ENCODE results near the gene BOK. TPM values are rescaled to one million over a fixed set of nuclear protein-coding genes. Genes with fewer than 3 reads are reported as not detected.

Gene BOK
- total and polyA plus RNA-seq, 9 of the 15 experiments (the other 6 are each of a cell fraction or from before 2014, with no cell fraction given), result 0.03 to 3.3 (median 2.0) TPM; not detected in 1

- peaks cover 0 to 39% of the 10 kb centered on the region in 2 experiments; a peak in 2 of 5 replicates for H3K4me1 ChIP-seq (replicated peaks in 1 of 2; ENCODE audit: control insufficient read depth in 2 of 2, insufficient read depth in 2 of 2, low read length in 2 of 2)
- no peak for DNase-seq (ENCODE audit: extremely low read depth in 1 of 4, low spot score in 3 of 4)
- H3K4me2 ChIP-seq (ENCODE audit: insufficient read depth, low read length), result no peak overlapping the region
- in situ Hi-C loops (cut with MboI), result no loop called here
- H3K4me3 ChIP-seq, result no peak overlapping the region
- WGBS (ENCODE audit: insufficient coverage, low coverage, missing lambda C conversion rate), result 11% methylated on average over 3 of the region's 3 CpGs
- TF ChIP-seq ZKSCAN3 (CRISPR knock-in tag; IDR thresholded peaks at IDR 0.05) (no peak), DDX20 (tag; IDR thresholded peaks at IDR 0.05; ENCODE audit: low read depth) (no peak), MTF1 (CRISPR knock-in tag; IDR thresholded peaks at IDR 0.05; ENCODE audit: borderline replicate concordance) (no peak)
- H3K9me1 ChIP-seq (ENCODE audit: control insufficient read depth, insufficient read depth, low read length), result no peaks in the 10 kb centered on the region
- H3K79me2 ChIP-seq (ENCODE audit: control insufficient read depth, insufficient read depth, low read length), result no peaks in the 10 kb centered on the region
- no peaks in the 10 kb centered on the region for H3K36me3 ChIP-seq (ENCODE audit: control insufficient read depth, insufficient read depth, low read length)
- H4K20me1 ChIP-seq (replicated peaks; ENCODE audit: control insufficient read depth, insufficient read depth, low read length), result peaks cover 5% of the 10 kb centered on the region; the same call in 1 of the 2 replicates
- no peak overlapping the region for H3K27ac ChIP-seq (ENCODE audit: extremely low read depth, low read depth, low read length)
- 0 out of 2 replicates have a peak overlapping the region, but pooled peaks have one; percentile 32 for H2AFZ ChIP-seq (ENCODE audit: low read depth, low read length)
- CTCF ChIA-PET (ENCODE audit: low intra/inter-chr PET ratio), result no interaction called here
- no peak for ATAC-seq
- intact Hi-C loops (cut with micrococcal nuclease), result no loop called here
- H3K27me3 ChIP-seq (ENCODE audit: control insufficient read depth in 2 of 2, insufficient read depth in 2 of 2, low read length in 2 of 2), result peaks cover 0 to 2% of the 10 kb centered on the region in 2 experiments; a peak in 2 of 5 replicates
- H3K9ac ChIP-seq (ENCODE audit: insufficient read depth in 1 of 2, low read depth in 2 of 2, low read length in 2 of 2), result no peak overlapping the region
- FAIRE-seq, result no peak
- BruUV-seq (replicated peaks), result no TSS peak
- H3K9me3 ChIP-seq (replicated peaks; ENCODE audit: control insufficient read depth, insufficient read depth, low read depth, low read length), result no peaks in the 10 kb centered on the region
- POLR2A ChIA-PET, result interaction anchor here (0.5 to 0.7 kb wide), 3 partner anchors 37 to 88 kb away, joined by 3 to 4 read pairs (median 4); no protein-coding TSS in a partner anchor
These were observed 2.8 kb upstream of the BOK start for GRCh38 chr2:241555711-241556110.

GRCh38 chr2:241556746-241557145 is 1.8 kb upstream of the BOK start:
- Histone ChIP-seq H3K4me1 (replicated peaks in 1 of 2; ENCODE audit: control insufficient read depth in 2 of 2, insufficient read depth in 2 of 2, low read length in 2 of 2) (peaks cover 0 to 41% of the 10 kb centered on the region in 2 experiments; a peak in 2 of 5 replicates), H3K9ac (ENCODE audit: insufficient read depth in 1 of 2, low read depth in 2 of 2, low read length in 2 of 2) (no peak overlapping the region), H3K27ac (ENCODE audit: extremely low read depth, low read depth, low read length) (no peak overlapping the region), H3K36me3 (ENCODE audit: control insufficient read depth, insufficient read depth, low read length) (no peaks in the 10 kb centered on the region), H3K9me3 (replicated peaks; ENCODE audit: control insufficient read depth, insufficient read depth, low read depth, low read length) (no peaks in the 10 kb centered on the region), H2AFZ (ENCODE audit: low read depth, low read length) (no peak overlapping the region), H3K4me3 (no peak overlapping the region), H3K27me3 (ENCODE audit: control insufficient read depth in 2 of 2, insufficient read depth in 2 of 2, low read length in 2 of 2) (no peaks in the 10 kb centered on the region; a peak in 2 of 5 replicates), H3K4me2 (ENCODE audit: insufficient read depth, low read length) (no peak overlapping the region), H4K20me1 (replicated peaks; ENCODE audit: control insufficient read depth, insufficient read depth, low read length) (peaks cover 5% of the 10 kb centered on the region; the same call in 1 of the 2 replicates), H3K79me2 (ENCODE audit: control insufficient read depth, insufficient read depth, low read length) (no peaks in the 10 kb centered on the region), H3K9me1 (ENCODE audit: control insufficient read depth, insufficient read depth, low read length) (no peaks in the 10 kb centered on the region)
- BruUV-seq (replicated peaks), result no TSS peak
- POLR2A ChIA-PET, result no interaction called here
- CTCF ChIA-PET (ENCODE audit: low intra/inter-chr PET ratio), result no interaction called here
- no peak for ATAC-seq
- in situ Hi-C loops (cut with MboI), result no loop called here
- no peak for FAIRE-seq
- intact Hi-C loops (cut with micrococcal nuclease), result no loop called here
- TF ChIP-seq SPI1 (IDR thresholded peaks at IDR 0.05; ENCODE audit: borderline replicate concordance, low read depth, low read length) (no peak), MAZ (CRISPR knock-in tag; conservative IDR thresholded peaks at IDR 0.05 in 1 of 2, IDR thresholded peaks at IDR 0.05 in 1 of 2) (no peak), MYBL2 (IDR thresholded peaks at IDR 0.05; ENCODE audit: low read depth) (no peak), MYBL2 (CRISPR knock-in tag; IDR thresholded peaks at IDR 0.05; ENCODE audit: borderline replicate concordance) (no peak), FOSL1 (tag; conservative IDR thresholded peaks at IDR 0.05) (no peak)
- DNase-seq (ENCODE audit: extremely low read depth in 1 of 4, low spot score in 3 of 4), result no peak

Data from K562 (cell line).